HG03280 (cell line): ENCODE measurements around the gene CLASP1.
"Not testable (repeated sequence)": the region's sequence is repeated elsewhere in the genome, so short reads cannot be mapped to it uniquely, and the experiment has no call there.

Experiments
- ATAC-seq: cut with Tn5 transposase; IDR thresholded peaks from one replicate; pipeline ENCODE4 v1.9.1; 2021; ENCODE audit warnings: mild to moderate bottlenecking, moderate library complexity; ENCODE audit not compliant: unreplicated experiment

CLASP1 gene

DNA sequence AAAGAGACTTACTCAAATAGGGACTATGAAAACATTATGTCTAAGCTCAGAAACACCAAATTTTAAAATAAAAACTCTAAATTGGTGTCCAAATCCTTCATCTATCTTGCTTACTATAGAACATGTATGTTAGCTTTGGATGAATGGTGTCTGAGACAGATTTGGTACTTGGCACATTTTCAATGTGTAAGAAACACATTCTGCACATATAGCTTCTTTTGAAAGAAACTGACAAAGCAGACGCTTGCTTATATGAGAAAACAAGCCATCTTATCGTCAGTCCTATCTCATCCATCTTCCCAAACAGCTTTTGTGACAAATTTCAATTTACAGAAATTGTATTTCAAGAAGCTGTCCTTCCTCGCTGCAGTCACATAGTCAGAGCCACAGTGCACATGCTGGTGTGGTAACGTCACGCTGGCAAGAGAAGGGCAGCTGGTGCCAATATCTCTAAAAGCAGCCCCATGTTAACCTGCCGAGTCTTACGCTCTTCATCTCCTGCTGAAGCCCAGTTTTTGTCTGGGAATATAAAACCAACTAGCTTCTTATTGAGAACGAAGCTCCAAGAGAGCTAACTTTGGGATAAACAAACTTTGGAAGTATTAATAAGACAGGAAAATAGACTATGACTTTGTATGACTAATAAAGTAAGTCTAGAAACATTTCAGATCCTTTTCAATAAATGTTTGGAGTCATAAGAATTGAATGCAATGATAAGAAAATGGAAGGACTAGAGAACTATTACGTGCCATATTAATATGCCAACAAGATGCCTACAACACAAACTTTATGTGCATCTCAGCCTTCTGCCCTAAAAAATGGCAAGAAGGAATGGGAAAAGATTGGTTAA lies 289.3 kb downstream of the CLASP1 start:
- ATAC-seq: no peak

DNA sequence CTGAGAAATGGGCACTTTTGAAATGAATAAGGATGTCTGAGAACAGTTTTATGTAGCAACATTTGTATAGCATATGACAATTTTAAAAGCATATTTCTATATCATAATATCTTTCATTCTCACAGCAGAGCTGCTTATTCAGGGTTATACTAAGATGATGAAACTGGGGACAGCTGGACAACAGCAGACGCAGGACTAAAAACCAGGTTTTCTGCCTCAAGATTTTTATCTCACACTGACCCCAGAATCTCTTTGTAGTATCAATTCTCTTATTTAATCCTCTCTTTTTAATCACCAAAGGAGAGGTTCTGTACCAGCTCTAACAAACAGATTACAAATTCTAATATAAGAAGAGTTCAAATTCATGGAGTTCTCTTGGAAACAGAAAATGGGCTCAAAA lies 290.1 kb downstream of the CLASP1 start:
- ATAC-seq: no peak

- no peak for ATAC-seq
These were observed 291.0 kb downstream of the CLASP1 start for GRCh38 chr2:121358291-121358690.

DNA sequence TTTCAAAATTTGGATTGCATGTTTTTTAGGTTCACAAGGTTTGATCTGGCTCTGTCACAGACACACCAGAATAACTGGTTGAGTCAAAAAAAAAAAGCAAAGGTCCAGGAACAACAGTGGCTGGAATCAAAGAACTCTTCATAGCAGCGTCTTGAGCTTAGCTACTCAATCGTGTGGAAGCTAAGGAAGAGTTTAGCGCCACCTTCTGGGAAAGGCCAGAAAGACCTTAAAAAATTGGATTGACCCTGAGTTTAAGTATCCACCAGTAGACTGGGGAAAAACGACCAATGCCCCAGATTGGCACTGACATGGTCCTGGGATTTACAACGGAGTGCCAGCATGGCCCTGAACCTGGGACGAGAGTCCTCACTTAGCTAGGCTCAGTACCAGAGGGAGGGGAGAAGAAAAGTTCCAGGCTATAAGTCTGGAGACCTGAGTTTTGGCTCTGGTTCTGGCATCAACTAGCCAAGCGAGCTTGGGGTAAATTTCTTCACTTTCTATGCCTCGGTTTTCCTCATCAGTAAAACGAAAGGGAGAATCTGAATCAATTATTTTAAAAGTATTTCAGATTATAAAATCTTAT lies 293.1 kb downstream of the CLASP1 start:
- ATAC-seq: no peak

- ATAC-seq: no peak
These were observed 293.8 kb downstream of the CLASP1 start for GRCh38 chr2:121355488-121355887.

DNA sequence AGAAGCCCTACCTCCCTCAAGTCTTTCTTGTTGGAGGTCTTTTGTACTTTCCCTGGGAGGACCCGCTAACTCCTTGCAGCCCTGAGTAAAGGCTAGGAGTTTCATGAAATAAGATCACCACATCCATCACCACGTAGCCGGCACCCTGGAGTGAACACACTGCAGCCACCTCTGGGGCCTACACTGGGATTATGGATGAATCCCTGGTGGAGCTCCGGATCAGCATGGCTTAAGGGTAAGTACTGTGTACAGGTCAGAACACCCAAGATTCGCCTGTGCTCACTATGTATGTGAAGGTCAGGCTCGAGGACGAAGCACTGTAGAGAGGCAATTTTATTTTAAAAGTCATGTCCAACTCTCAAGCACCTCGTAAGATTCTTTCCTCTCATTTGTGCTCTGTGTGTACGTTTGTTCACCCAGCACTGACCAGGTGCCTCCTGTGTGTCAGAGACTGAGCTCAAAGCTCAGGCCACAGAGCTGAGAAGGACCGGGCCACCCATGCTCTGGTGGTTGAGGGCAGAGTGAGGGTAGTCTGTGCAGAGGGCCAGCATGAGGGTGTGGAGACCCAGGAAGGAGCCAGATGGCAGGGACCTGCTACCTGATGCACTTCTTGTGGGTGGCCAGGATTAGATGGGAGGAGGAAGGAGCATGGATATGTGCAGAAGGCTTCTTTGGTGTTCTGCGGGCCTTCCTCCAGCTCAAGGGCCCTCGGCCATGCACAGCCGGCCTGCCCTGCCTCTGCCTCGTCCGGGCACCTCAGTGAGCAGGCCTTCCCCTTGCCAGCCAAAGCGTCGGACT lies 297.5 kb downstream of the CLASP1 start:
- ATAC-seq: no peak

GRCh38 chr2:121350890-121351289 lies 298.4 kb downstream of the CLASP1 start:
- ATAC-seq: no peak

GRCh38 chr2:121350402-121350775 lies 298.9 kb downstream of the CLASP1 start:
- ATAC-seq: no peak

GRCh38 chr2:121349721-121350401 lies 299.4 kb downstream of the CLASP1 start:
- ATAC-seq: no peak

GRCh38 chr2:121348128-121348740 lies 301.0 kb downstream of the CLASP1 start:
- no peak for ATAC-seq

GRCh38 chr2:121346859-121347258 lies 302.4 kb downstream of the CLASP1 start:
- no peak for ATAC-seq

- ATAC-seq: no peak
These were observed 302.9 kb downstream of the CLASP1 start for GRCh38 chr2:121346407-121346806.

DNA sequence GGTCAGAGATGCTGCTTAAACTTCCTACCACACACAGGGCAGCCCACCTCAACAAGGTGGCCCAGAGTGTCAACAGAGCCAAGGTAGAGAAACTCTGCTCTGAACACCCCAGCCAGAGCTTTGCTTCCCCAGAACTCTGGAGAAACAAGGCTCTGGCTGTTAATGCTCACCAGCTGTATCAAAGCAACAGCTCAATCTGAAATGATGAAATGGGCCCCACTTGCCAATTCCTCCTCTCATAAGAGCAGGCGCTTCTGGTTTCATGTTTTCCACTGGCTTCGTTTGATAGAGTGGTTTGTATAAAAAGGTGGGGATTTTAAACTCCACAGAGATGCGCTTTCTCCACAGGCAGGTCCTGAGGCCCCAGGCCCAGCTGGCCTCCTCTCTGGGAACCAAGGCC lies 303.4 kb downstream of the CLASP1 start:
- ATAC-seq: no peak

GRCh38 chr2:121345101-121345500 lies 304.2 kb downstream of the CLASP1 start:
- no peak for ATAC-seq

GRCh38 chr2:121343828-121344399 lies 305.3 kb downstream of the CLASP1 start:
- not testable (repeated sequence) for ATAC-seq

- ATAC-seq: no peak
These were observed 306.1 kb downstream of the CLASP1 start for GRCh38 chr2:121343191-121343590.

- ATAC-seq: no peak
These were observed 306.5 kb downstream of the CLASP1 start for GRCh38 chr2:121342751-121343150.

DNA sequence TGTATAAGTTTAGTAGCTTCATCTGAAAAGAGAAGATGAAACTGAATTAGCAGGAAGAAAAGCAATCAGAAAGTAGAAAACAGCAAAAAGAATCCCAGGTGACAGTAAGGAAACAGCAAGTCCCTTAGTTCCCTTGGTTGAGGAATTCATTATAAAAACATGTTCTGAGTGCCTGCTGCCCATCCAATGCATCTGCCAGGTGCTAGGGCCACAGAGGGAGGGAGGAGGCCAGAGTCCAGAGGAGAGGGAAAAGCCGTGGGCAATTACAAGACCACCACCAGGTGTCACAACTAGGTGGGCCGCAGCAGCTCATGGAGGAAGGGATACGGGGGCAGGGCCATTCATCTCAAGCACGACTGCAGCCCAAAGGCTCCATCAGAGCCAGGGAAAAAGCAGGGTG lies 308.3 kb downstream of the CLASP1 start:
- no peak for ATAC-seq

DNA sequence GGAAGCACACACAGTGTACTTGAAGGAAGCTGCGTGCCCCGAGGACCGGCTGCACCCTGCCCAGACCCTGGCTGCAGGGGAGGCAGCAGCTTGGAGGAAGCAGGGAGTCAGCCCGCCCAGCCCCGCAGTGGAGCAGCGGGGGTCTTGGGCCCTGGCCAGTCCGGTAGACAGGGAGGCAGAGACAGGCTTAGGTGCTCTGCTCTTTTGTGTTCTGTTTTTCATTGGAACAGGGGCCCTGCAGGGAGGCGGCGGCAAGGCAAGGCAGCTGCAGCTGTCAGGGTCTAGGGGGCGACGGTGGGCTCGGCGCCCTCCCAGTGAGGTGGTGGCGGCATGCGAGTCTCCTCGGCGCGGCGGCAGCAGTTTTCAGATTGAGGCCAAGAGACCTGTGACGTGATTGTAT lies 311.0 kb downstream of the CLASP1 start:
- ATAC-seq: no peak

DNA sequence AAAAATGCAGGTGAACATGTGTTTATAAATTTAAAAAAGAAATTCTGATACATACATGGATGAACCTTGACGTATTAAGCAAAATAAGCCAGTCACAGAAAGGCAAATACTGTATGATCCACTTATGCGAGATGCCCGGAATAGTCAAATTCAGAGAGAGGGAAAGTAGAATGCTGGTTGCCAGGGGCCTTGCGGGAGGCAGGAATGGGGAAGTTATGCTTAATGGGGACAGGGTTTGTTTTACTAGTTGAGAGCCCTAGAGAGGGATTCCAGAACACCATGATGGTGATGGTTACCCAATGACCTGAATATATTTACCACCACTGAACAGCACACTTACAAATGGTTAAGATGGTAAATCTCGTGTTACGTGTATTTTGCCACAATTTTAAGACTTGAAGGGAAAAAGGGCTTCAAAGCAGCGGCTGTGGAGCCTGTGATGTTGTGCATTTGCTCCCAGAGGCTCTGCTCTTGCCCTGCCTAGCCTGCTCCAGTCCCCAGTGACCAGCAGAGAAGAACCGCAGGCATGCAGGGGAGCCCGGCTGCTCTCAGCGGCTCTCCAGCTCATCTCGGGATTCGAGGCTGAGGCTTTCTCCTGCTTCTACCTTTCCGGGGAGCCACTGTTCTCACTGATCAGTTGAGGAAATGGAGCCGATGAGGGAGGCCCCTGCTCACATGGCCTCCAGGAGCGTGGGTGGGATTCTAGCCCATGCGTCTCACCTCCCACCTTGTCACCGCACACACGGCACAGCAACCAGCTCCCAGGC lies 312.6 kb downstream of the CLASP1 start:
- no peak for ATAC-seq
